Fibroblast of skin of left quadriceps (primary cell): ENCODE measurements around the gene SCN8A.

Experiments
- DNase-seq, 2 experiments: peaks; one replicate each; pipeline ENCODE4 v3.0.0-alpha.2; 2013; ENCODE audit warnings: low read depth in 2 of 2

Gene SCN8A

DNA sequence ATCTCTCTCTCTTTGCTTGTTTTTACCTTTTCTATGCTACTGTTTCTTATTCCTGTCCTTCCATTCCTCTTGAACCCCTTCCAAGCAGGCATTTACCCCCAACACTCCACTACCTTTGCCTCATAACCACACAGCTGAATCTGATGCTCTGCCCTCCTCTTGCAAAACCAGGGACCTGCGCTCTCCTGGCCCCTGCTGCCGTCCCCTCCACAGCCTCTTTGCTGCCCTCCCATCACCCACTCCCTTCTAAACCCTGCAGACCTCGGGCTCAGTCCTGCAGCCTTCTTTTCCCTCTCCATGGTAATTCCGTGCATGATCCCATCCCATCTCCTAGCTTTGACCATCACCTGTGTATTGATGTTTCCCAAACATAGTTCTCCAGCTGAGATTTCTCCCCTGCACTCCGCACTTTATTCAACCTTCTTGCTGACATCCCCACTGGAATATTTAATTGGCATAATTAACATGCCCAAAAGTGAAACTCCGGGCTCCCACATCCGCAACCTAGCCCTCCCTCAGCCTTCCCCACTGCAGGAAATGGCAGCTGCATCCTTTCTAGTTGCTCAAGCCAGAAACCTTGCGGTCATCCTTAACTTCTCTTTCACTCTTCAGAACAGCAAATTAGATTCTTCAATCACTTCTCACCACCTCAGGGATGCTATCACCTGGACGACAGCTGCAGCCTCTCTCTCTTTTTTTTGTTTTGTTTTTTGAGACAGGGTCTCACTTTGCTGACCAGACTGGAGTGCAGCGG is 241.5 kb downstream of the SCN8A start:
- DNase-seq = no peak

DNA sequence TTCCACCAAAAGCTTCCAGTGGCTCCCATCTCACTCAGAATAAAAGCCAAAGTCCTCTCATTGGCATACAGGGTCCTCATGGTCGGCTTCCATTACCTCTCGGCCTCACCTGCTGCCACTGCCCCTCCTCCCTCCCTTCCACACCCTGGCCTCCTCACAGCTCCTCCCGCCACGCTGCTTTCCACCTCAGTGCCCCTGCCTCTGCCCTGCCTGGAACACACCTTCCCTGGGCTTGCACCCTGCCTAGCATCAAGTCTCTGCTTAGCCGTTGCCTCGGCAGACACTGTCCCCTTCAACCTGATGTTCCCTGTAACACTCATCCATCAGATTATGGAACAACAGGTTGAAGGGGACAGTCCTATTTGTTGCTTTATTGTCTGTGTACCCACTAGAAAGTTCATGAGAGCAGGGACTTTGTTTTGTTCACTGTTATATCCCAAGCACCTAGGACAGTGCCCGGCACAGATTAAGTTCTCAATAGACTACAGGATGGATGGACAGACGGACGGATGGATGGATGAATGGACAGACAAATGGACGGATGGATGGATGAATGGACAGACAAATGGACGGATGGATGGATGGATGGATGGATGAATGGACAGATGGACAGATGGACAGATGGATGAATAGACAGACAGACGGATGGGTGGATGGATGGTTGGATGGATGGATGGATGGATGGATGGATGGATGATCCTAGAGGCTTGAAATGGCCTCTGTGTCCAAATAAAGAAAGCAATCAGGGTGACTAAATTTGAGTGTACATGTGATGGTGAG is 242.6 kb downstream of the SCN8A start:
- no peak for DNase-seq

DNA sequence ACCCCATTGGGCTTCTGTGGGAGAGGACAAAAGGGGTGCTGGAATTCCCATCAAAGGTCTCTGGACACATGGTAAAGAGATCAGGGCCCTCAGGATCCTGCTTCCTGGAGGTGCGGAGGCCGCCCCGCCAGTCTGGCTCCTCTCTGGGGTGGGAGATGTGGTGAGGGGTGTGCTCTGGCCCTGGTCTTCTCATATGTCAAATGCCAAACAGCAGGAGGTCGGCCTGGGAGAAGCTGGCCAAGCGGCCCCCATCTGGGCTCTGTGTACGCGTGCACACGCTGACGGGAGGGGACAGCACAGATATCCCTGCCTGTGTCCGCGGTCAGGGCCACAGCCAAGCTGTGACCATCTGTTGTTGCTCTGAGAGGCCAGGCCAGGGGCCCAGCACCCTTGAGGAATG is 243.4 kb downstream of the SCN8A start:
- DNase-seq = no peak

DNA sequence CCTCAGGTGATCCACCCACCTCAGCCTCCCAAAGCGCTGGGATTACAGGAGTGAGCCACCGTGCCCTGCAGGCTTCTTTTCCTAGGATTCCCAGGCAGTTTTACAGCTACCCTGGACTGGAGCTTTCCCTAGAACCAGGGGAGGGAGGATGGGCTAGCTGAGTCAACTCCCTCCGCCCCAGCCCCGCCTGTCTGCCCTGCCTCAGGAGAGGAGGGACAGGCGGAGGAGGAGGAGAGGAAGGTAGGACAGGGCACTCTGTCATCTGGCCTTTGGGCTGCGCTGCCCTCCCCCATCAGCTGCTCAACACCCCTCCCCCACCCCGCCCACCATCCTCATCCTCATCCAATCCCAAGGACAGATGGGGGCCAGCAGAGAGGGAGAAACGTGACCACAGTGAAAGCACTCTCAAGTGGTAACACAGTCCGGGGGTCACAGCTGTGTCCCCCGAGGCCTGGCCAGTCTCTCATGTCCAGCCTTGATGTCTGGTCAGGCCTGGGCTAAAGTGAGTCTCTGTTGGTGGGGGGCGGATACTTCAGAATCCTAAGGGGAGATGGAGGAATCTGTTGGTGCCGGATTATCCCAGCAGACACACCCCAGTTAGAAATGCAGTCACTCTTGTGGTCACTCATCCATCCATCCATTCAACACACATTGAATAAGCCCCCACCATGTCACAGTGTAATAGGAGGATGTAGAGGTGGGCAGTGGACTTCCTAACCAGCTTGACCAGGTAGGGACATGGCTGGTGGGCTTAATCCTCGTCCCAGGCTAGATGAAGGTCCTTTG is 245.2 kb downstream of the SCN8A start:
- no peak for DNase-seq

DNA sequence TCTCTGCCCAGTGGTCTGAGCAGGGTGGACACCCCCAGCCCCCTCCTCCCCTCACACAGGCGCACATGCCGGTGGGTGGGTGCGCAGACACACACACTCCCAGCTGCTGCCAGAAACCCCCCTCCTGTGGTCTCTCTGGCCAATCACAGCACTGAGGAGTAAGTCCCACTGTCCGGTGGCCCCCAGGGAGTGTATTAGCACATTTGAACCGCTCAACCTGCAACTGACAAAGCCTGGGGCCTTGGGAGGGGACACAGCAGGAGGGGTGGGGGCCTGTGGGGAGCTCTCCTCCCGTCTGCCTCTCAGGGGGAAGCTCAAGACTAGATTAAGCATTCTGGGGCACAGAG is 245.8 kb downstream of the SCN8A start:
- DNase-seq = no peak

DNA sequence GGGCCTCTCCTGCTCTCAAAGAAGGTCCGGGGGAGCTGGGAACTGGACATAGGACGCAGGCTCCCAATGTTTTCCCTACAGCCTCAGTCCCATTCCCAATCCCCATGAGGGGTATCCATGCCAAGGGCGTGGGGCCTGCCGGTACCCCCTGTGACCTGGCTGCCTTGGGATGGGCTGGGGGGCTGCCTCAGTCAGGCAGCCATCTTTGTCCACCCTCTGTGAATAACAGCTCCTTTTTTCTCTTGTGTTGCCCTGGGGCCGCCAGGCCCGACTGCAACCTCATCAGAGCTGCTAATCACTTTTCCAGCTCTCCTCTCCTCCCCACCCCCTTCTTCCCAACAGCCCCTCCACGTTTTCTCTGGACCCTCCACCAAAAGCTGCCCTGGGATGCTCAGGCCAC is 246.3 kb downstream of the SCN8A start:
- DNase-seq = no peak

DNA sequence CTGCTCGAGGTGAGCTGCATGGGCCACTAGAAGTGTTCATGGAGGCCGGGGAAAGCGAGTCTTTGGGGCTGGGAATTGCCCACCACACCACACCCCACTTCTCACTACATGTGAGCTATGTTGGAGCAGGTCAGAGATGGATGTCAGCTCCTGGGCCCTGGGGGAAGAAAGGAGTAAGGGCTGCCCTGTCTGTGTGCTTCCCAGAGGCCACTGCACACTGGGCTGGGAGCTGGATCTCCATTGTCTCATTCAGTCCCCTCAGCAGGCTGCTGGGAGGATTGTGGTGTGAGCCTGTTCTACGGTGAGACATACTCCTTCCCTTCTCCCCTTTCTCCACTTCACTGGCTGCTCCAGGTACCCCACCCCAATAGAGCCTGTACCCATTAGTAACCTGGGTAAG is 247.0 kb downstream of the SCN8A start:
- DNase-seq = no peak

DNA sequence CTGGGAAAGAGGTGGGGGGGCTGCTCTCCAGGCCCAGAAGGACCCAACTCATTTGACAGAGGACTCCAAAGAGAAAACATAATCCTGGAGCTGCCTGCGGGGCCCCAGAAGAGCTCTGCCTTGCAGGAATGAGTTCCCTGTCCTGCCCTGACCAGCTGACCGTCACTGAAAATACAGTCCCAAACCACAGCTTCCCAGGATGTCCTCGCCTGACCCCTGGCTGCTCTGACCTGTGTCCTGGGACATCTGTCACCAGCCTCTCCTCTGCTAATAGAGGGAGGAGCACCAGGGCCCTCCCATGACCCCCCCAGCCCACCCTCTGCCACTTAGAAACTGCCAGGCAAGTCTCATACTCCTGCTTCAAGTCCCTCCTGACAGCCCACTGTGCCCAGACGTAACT is 247.7 kb downstream of the SCN8A start:
- DNase-seq = no peak

DNA sequence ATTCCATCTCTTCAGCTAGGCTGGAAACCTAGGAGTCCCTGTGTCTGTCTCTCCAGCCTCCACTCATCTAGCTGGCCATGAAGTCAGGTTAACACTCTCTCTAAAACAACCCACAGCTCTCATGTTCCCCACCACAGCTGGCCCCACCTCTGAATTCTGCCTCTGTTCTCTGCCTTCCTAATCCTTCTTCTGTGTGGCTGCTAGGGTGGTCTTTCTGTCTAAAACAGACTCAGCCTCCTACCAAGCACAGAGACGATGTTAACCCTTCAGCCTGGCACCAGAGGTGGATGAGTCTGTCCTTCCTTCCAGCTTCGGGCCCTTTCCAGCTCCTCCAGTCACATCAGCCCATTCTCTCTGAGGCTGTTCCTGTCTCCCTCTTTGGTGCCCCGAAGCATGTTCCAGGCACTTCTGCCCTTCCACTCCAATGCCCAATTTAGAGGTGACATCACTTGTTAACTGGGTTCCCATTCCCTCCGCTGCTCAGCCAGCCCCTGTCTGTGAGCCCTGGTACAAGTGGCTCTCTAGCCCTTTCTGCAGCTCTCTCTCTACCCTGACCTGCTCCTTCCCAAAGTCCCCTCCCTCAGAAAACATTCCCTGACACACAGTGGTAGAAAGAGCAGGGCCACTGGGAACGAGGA is 248.4 kb downstream of the SCN8A start:
- DNase-seq = no peak

DNA sequence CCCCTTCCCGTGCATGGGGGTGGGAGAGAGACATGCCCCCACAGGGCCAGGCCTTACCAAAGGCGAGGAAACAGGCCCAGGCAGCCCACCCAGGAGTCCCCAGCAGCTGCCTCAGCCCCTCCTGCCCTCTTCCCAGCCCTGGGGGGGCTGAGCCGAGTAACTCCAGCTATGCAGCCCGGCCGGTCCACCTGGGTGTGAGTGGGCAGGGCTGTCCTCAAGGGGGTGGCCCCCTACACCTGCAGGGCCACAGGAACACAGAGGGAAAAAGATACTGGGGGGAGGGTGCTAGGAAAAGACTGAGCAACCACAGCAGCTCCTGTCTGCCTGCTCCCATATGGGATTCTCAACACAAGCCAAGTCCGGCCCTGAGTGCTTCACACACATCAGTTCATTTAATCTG is 249.9 kb downstream of the SCN8A start:
- no peak for DNase-seq

DNA sequence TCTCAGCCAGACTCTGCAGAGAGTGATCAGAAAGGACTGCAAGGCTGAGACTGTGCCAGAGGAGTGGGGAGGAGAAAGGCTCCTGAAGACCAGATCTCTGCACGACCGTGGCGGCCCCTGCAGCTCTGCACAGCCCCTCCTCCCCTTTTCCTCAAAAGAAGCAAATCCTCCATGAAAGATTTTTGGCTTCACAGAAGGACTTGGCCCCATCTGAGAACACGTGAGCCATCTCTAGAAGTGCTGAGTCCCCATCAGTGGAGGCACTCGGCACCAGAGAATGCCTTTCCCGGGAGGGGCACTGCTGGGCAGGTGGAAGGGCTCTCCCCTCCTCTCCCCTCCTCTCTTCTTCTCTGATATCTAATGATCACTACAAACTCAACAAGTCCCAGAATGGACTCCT is 250.7 kb downstream of the SCN8A start:
- no peak for DNase-seq

DNA sequence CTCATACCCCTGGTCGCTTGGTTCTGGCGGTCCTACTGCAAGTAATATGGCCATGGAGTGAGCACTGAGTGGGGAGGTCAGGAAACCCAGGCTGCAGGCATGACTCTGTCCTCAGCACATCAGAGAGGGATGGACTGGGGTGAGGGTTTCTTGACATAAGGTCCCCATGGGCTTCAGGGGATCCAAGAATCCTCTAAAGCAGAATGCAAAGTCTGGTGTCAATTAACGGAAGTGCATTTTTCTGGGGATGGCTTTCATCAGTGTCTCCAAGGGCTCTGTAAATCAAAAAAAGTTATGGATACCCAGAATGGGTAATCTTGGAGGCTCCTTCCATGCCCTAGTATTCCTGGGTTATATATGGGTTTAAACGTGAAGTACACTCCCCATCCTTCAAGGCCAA is 253.8 kb downstream of the SCN8A start:
- no peak for DNase-seq

DNA sequence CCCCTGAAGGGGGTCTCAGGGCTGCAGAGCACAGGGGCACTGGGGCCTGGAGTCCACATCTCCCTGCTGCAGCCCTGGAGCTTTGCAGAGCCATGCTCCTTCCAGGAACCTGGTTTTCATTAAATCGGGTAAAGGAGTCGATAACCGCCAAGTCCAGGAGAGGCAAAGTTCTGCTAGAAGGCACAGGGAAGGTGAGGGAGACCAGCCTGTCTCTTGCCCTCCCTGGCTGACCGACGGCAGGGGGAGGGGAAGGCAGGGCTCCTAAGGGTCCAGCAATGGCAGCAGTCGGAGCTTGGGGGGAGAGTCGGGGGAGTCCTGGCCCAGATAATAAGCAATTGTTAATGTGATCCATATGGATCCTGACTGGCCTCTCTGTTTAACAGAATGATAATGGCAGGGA is 254.4 kb downstream of the SCN8A start:
- no peak for DNase-seq

DNA sequence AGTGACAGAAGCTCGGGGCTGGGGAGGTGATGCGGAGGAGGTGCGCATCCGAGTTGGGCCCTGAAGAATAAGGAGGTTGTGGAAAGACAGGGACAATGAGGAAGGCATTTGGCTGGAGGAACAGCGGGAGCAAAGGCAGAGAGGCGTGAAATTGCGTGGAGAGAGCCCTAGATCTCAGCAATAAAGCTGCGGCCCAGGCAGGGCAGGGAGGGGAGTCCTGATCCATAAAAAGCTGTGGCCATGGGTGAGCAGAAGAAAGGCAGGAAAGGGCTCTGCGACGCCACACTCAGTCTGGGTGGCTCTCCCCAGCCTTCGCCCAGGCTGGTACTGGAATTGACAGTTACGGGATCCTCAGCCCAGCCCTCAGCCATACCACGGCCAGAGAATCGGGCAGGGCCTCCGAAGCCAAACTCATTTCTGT is 255.2 kb downstream of the SCN8A start:
- no peak for DNase-seq

DNA sequence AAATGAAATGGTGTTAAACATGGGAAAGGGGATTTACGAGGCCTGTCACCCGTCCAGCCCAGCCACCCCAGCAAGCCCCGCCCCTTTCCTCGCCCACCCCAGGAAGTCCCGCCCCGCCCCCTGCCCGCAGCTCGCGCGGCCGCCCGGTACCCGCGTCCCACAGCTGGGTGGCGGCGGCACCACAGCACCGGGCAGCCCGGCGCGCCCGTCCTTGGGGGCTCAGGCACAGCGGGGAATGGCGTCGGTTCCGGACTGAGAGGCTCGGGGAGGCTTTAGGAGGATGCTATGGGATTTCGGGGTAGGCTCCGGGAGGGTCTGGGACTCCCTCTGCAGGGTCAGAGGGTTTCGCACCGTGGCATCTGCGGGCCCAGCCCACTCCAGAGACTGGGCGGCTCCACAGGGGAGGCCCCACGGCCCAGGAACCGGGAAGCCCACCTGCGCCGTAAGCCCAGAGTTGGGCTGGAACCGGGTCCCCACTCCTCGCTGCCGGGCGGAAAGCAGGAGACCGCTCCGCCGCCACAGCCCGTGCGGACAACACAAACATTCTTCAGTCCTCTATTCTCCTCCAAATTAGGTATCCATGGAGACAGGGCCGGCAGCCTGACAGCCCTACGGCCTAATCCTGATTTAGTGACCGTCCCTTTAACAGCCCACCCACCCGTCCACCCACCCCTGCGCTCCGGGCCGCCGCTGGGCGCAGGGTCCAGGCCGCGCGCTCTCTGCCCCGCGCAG is 256.0 kb downstream of the SCN8A start:
- no peak for DNase-seq

DNA sequence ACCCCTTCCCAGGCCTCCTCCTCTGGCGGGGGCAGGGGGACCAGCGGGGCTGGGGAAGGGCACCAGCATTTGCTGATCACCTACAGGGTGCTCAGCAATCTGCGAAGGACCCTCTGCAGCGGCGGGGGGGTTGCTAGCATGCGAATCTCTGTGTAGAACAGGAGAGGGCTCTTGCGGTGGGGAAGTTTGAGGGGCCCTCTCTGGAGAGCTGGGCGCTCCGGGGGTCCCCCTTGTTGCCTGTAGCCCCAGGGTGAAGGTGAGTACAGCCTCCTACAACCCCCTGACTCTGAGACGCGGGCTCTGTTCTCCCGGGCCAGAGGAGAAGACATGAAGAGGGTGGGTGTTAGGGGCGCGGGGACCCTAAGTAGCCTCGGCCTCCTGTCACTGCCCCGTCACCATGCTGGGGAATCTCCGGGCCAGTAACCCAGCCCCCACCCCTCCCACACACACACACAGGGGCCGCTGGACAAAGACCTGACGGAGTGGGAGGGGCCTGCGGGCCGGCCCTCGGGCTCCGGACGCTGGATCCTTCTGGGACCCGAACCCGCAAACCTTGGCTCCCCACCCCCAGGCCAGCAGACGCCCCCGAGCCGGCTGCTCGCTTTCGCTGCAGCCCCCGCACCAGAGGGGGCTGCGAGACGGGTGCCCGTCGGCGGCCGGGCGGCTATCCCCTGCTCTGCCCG is 256.8 kb downstream of the SCN8A start:
- DNase-seq = no peak

DNA sequence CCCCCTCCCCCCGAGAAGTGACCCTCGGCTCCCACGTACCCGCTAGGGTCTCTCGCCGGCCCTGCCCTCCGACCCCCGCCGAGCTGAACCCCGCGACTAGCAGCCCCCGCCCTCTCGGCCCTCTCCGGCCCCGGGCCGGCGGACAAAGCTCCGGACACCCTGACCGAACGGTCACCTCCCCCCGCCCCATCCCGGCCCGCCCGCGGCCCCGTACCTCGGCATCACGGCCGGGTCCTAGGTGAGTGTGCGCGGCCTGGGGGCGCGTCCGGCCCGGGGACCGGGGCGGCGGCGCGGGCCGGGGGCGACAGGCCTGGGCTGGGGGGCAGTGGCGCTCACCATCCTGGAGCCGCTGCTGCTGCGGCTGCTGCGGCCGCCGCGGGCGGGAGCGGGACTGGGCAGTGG is 257.3 kb downstream of the SCN8A start, which contains the start of gene FIGNL2:
TSS of gene FIGNL2 (minus strand) at position 393 of the 402 bp plus-strand sequence. CDS start 26,305 bp downstream, outside the sequence.
- DNase-seq = no peak

DNA sequence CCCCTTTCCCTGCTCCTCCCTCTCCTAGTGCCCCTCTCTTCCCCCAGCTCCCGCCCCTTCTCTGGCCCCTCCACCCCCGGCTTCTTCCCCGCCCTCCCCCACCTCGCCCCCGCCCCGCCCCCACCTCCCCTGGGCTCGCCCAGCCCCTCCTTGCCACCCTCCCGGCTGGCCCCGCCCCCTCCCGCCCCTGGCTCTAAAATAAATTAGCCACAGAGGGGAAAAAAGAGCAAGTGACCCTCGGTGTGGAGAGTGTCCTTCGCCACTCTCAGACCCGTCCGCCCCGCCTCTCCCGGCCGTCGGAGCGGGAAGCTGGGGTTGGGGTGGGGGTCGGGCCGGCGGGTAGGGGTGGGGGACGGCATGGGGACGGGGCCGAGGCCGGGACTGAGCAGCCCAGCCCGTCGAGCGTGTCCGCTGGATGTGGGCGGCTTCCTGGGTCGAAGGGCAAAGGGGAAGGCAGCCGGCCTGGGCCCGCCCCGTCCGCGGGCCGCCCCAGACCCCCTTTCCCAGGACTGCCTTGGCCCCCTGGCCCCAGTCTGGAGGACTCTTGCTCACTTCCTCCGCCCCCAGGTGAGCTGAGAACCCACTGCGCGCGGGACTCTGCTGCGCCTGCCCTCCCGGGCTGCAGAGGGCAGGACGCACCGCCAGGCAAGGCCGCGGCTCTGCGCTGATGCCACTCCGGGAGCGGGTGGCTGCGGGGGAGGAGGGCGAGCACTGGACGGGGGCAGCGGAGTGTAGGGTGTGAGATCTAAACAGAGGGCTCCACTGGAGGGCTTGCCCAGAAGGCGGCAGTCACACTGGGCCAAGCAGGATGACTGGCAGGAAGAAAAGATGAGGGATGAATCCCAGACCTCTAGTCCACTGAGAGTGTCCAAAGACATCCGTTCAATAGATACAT is 258.1 kb downstream of the SCN8A start:
- no peak for DNase-seq

DNA sequence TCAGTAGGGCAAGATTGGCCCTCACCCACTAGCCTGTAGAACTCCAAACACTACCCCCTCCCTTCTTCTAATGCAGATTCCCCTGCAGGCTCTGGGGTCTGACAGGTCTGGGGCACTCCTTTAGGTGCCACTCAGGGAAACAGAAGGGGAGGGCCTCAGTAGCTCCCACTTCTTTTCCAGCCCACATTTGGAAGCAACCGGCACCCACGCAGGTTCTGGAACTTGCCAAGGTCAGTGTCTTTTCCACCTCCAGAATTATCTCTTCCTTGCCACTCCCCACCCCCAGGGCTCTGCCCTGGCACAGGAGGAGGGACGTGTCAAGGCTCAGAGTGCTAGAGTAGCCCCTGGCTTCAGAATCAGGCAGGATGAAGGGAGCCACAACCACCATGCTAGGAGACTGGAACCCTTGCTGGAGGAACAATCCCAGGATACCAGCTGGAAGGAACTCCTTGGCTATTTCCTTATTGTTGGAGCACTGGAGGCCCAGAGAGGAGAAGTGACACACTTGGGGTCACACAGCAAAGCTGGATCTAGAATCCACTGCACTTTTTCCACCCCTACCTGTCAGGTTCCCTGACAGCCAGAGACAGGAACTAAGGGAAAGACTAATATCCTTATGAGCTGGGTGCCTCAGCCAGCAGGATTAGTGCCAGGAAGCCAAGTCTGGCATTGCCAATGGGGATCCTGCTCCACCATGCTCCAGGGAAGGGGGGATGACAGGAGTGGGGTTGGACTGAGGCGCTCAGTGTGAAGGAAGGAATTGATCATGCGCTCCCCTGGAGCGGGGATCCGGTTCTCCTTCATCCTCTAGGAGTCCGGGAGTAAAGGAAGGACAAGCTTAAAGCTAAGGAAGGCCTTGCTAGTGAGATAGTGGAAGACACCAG is 259.3 kb downstream of the SCN8A start:
- no peak for DNase-seq
